Esophagus muscularis mucosa (tissue), 4 donors: ENCODE results near the gene FGD2.

Source experiments
- CTCF ChIP-seq, 3 experiments: fragments of 200-600 bp in 2 of 3; fragments of 450-650 bp in 1 of 3; sonication (generic) in 2 of 3; IDR thresholded peaks; one replicate each; pipeline ENCODE4 v1.5.1; 2017 to 2019; ENCODE audit warnings: antibody characterized with exemption in 3 of 3, mild to moderate bottlenecking in 2 of 3, moderate library complexity in 1 of 3
- EP300 ChIP-seq: sonication (generic); formaldehyde crosslinking; IDR thresholded peaks from one replicate; pipeline ENCODE4 v1.6.1; 2017; ENCODE audit warnings: antibody characterized with exemption
- POLR2A ChIP-seq: fragments of 450-650 bp; IDR thresholded peaks from one replicate; pipeline ENCODE4 v1.6.1; 2017; ENCODE audit warnings: antibody characterized with exemption, moderate library complexity, mild to moderate bottlenecking, low read depth
- POLR2AphosphoS5 ChIP-seq, 2 donors: sonication (generic); formaldehyde crosslinking; IDR thresholded peaks; one replicate each; pipeline ENCODE4 v1.6.1; 2017; ENCODE audit warnings: antibody characterized with exemption in 2 of 2

GRCh38 chr6:37048851-37049757 is 43.6 kb downstream of the FGD2 start:
- TF ChIP-seq CTCF (IDR thresholded peaks at IDR 0.05), result no peak
- no peak for TF ChIP-seq POLR2AphosphoS5 (IDR thresholded peaks at IDR 0.05)
- no peak for TF ChIP-seq EP300
- TF ChIP-seq POLR2A, result no peak
